Activated CD8-positive, alpha-beta memory T cell treated with anti-CD3 and anti-CD28 coated beads for 1 hour (primary cell): ENCODE measurements around the gene MVB12B.
"Not testable (repeated sequence)": the region's sequence is repeated elsewhere in the genome, so short reads cannot be mapped to it uniquely, and the experiment has no call there.

ENCODE experiments used
- DNase-seq, 2 donors: peaks; one replicate each; pipeline ENCODE4 v3.0.0-alpha.2; 2020; ENCODE audit warnings: low read depth in 1 of 2; ENCODE audit errors: extremely low read depth in 1 of 2

MVB12B gene

GRCh38 chr9:126550891-126551351, 224.3 kb downstream of the MVB12B start:
- DNase-seq, result no peak

- no peak for DNase-seq
Measured at GRCh38 chr9:126551812-126552211, 225.2 kb downstream of the MVB12B start.

- DNase-seq, result no peak
Measured at GRCh38 chr9:126554292-126554691, 227.7 kb downstream of the MVB12B start.

GRCh38 chr9:126555421-126555820, 228.8 kb downstream of the MVB12B start:
- not testable (repeated sequence) for DNase-seq
